HG02588 (cell line): ENCODE data around the gene FOXO1.
A peak's percentile ranks its signal among the peaks of the same experiment; 100 is the strongest.

ENCODE experiments used
- ATAC-seq: cut with Tn5 transposase; IDR thresholded peaks from one replicate; pipeline ENCODE4 v1.9.1; 2021; ENCODE audit warnings: mild to moderate bottlenecking, moderate library complexity; ENCODE audit not compliant: unreplicated experiment

The FOXO1 gene

DNA sequence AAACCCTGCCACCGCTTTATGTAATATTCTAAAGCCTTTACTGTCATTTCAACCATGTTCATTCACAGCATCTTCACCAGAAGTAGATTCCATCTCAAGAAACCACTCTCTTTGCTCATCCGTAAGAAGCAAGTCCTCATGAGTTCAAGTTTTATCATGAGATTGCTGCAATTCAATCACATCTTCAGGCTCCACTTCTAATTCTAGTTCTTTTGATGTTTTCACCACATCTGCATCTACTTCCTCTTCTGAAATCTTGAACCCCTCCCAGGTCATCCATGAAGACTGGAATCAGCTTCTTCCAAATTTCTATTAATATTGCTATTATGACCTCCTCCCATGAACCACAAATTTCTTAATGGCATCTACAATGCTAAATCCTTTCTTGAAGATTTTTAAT is 83.9 kb downstream of the FOXO1 start:
- ATAC-seq, result no peak

DNA sequence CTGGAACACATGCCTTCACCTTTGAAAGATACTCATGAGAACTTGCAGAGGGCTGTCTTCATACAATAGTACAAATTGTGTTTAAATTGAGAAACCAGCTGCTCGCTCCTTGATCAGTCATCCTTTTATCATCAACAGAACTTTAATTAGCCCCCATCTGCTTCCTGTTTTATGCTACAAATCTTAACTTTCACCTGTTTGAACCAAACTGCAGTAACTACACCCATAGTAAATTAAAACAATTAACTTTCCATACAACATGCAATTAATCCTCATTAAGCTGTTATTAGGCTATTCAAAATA is 85.2 kb downstream of the FOXO1 start:
- ATAC-seq, result no peak

DNA sequence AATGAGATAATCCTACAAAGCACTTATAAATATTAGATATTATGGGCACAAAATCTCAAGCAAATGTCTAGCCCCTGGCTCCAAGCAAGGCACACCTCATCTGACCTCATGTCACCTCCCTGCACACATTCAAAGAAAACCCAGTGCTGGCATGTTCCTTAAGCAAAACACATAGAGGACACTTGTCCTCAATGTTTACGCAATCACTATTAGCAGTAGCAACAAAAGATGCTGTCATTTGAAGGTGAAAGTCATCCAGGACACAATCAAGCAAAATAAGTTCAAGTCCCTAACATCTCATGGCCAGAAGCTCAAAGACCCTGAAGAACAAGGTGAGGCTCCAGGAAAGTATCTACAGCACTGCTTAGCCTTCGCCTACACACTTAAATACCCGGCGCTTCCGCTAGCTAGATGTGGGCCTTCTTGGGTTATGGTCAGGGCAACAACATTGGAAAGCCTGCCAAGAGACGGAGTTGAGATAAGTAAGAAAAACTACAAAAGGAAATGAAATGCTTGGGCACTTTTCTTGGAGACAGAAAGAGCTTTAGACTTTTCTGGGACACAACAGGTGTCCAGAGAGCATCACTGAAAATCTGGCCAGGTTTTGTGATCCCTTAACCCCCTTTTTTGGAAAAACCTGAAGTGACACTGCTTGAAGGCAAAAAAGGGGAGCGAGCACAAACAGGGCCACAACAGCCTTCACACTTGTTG is 85.7 kb downstream of the FOXO1 start:
- ATAC-seq, result no peak

DNA sequence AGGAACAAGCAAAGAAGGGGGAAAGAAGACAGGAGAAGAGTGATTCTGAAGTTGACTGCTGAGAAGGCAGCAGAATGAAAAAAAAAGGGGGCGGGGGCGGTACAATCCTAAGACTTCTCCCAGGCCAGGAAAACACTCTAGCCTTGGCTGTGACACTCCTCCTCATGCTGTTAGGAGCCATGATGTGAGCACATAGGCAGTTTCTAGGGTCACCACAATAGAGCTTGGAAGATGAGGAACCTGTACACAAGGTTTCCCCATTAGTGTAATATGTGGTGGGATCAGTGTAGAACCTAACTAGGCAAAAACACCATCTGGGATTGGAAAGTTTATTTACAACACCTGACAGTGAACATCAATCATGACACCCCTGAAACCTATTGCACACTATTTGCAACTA is 86.9 kb downstream of the FOXO1 start:
- ATAC-seq, result no peak

DNA sequence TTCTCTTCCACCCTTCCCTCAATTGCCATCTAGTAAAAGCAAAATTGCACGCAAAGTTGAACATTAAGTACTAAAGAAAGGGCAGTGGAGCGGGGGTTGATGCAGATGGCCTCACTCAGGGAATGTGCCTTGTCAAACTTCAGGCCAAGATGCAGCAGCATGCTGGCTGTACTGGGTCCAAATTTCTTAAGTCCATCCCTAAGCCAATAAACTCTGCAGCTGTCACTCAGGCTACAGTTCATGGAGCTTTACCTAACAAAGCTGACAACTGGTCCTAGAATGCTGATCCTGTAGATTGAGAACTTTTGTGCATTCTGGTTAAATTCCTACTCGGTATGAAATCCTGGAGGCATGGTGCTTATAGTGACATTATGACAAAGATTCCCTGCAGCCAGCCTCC is 88.4 kb downstream of the FOXO1 start:
- no peak for ATAC-seq

DNA sequence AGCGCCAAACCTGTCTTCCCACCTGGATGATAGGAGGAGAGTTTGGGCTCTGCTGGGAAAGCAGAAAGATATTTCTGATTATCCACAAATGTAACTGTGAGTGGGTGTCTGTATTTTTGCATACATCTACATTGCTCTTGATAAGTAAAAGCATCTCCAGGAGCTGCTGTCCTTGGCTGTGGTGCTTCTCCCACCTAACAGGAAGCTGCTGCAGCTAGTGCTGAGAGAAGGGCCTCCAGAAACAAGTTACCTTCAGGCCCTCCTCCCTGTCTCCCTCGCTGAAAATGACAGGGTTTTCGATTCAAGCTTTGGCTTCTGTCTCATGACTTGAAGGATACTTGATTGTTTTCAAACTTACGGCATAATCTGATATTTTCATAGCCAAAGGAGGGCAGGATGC is 90.1 kb downstream of the FOXO1 start:
- no peak for ATAC-seq

DNA sequence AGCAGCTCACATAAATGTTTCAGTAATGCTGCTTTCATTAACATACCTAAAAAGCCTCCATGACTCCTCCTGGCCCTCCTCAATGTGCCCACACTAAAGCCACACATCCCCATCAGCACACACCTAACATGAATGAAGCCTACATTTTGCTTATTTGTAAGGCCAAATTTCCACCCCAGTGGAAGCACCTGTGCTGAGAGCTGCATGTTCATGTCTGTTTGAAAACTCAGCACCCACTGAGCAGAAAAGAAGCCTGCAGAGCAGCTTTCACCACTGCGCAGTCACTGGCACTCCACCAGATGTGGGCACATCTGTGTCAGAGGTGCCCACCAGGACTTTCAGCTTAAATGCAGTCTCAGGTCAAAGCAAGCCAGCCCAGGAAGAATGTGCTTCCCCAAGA is 93.5 kb downstream of the FOXO1 start:
- ATAC-seq, result no peak

DNA sequence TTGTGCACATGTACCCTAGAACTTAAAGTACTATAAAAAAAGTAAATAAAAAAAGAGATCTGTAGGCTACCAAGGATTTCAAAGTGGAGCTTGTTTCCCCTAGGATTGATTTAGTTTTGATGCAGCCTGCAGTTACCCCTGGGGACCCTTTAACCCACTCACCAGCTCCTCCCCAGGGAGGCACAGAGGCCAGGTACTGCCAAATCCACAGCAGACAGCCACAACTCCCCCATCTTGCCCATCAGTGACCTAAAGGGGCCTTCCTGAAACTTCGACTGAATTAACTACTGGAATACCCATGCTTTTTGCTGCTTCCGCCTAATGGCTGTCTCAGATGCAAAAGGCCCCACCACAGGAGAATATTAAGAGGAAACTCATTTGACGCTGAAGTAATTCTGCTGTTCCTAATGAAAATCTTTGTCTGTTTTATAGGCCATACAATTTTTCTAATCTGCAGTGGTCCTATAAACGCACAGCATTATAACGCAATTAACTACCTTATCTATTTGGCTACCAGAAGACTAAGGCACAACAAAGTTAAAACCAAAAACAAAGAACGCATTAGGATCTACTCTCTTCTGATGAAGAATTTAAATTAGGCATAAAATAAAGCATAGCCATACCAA is 95.0 kb downstream of the FOXO1 start:
- no peak for ATAC-seq

DNA sequence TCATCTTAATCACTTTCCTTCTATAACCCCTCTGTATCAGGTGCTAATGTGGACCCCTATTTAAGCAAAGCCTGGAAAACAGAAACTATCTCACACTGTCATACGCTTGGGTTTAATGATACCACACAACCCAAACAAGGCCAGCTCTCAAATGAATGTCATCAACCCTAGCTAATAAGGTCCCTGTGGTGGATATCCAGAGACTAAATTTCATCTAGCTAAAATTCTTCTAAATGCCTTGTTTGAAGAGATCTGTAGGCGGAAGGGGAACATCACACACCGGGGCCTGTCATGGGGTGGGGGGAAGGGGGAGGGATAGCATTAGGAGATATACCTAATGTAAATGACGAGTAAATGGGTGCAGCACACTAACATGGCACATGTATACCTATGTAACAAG is 95.5 kb downstream of the FOXO1 start:
- ATAC-seq, result no peak

DNA sequence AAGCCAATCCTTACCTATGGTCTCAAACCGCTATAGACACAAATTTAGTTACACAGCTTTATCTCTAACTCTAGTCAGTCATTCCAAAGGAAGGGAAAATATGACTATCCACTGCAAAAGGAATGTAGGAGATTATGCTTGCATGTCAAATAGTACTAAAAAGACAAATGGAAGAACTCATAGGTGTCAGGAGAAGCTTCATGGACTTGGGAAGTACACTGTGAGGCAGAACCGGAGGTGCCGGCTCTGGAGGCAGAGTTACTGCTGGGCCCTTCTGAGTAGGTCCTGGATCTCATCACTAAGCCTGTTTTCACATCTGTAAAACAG is 97.5 kb downstream of the FOXO1 start:
- no peak for ATAC-seq

DNA sequence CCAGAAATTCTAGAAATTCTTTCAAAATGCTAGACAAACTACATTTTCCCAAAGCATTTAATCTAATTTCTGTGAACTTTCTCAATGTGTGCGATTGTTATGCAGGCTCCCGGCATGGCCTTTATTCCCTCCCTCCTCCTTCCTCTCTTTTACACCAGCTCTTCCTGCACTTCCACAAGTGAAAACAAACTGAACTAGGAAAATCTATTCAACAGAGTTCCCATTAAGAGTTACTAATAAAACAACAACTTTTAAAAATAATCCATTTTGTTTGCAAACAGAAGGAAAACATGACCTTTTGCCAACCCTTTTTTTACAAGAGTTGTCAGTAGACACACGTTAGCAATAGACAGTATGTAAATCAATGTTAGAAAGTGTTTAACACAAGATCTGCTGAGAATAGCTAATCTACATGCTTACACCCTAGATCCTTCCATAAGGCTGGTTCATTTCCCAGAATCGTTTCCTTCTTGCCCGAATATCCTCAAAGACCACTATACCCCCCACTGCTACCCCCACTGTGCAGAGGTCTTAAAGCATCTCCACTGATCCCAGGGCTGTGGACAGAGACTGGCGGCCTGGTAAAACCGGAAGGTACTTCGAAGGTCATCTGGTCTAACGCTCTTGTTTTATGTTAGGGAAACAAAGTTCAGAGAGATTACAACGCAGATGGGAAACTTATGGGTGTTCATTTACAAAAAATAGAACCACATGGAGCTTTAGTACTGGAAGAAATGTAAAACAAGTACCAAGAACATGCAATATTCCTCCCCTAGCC is 98.0 kb downstream of the FOXO1 start:
- no peak for ATAC-seq

DNA sequence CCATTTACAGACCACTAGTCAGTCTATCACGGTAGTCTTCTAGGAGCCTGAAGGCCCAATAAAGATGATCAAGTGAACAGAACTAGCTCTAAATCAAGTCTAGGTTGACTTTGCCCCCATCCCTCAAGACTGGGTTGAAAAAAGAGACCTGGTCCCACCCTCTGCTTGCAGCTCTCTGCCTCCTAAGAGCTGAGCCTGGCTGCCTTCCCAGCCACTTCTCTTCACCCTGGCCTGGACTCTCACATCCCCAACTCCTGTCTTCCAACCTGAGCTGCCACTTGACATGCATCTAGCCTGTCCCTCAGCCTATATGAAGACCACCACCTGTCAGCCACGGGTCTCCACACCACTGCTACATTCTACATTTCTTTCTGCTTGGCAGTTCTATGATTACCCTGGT is 99.6 kb downstream of the FOXO1 start:
- no peak for ATAC-seq

DNA sequence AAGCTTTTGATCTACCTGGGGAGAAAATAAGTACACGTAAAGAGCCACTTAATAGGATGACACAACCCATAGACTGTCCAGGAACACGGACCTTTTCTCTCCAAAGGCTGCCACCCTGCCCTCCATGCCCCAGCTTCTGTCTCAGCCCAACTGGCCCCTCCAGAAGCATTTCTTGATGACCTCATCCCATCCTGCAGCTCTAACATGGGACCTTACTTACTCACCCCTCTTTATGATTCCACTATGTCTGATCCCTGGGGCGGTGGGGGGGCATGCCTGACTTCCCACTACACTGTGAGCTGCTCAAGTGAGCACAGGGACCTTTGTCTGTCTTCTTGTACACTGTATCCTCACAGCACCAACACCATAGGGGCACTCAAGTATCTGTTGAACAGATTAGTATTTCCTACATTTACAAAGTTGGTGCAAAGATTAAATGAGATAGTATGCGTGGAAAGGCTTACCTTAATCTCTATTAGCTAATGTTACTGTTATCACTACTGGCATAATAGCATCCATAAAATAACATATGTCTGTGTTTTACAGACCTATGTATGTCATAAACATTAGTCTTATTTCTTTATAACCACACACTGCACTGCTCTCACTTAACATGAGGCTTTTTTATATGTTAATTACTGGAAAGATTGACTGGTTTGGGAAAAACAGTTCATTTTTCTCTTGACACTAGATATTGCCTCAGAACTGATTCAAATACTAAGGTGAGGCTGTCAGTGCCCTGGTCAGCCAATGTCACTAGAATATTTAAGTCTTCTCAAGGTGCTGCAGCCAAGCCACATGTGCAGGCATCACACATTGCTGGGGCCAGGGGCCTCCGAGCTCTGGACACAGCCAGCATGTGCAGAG is 100.9 kb downstream of the FOXO1 start:
- no peak for ATAC-seq

DNA sequence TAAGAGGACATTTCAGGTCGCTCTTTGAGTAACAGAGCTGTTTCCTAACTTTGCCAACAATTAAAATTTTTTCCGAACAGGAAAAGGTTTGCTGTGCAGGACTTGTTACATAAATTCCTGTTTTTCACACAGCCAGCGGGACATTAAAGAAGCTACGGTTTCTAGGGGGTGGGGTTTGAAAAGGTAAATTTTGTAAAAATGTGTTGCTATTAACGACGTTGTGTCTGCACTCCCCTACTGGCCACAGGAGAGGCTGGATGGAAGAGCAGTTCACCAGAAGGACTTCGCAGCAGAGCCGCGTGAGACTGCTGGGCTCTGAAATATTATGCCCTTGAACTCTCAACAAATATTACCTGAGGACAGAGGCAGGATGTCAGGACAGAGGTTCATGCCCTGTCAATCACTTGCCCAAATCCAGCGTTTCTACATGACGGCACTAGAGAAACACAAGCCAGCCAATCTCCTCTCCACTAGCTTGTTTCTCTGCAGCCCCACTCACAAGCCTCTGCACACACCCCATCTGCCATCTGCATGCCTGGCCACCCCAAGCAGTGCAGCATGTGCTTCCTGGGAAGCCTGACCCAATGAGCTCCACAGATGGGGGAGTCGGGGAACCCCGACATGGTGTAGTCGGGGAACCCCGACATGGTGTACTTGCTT is 102.0 kb downstream of the FOXO1 start:
- ATAC-seq, result peak; percentile 60

DNA sequence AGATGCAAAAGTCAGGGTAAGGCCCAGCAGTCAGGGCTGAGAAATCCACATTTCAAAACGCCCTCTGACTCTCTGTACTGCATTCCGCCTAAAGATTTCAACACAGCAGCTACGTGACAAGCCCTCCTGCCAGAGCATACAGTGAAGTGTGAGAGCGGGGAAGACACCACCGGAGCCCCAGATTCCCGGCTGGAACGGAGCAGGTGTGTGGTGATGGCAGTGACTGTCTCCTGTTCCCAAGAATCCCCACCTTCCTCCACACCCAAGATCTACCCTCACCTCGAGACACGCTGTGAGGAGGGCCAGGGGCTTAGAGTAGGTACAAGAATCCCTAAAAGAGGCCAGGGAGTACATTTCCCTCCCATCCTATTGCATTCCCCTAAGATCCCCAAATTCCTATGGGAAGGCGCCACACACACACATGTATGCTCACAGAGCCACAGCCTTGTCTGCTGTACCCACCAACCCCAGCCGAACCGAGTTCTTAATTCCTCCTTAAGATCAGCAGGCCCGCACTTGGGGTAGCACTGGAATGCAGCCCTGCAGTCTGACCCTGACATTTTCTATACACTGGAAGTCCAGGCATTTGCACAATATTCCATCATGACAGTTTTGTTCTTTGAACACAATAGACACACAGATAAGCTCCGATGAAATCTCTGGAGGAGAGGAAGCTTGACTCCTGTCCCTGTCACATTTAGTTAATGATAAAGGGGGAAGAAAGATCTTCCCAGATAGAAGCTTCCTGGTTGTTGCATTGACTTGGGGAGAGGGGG is 102.9 kb downstream of the FOXO1 start:
- no peak for ATAC-seq

DNA sequence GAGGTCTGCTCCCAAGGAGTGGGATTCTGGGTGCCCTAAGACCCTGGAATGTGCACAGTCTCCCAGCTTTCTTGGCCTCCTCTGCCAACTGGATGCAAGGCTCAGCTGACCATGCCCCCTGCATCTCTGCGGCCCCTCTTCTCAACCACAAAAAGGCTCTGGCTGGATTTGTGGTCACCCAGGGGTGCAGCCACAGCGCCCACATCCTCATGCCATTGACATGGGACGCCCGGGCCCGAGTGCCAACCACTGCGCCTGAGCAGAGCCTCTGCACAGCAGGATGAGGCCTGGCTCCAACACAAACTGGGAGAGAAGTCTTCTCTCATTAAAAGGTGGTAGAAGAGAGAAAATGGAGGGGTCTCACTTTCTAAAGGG is 103.5 kb downstream of the FOXO1 start:
- ATAC-seq, result no peak

DNA sequence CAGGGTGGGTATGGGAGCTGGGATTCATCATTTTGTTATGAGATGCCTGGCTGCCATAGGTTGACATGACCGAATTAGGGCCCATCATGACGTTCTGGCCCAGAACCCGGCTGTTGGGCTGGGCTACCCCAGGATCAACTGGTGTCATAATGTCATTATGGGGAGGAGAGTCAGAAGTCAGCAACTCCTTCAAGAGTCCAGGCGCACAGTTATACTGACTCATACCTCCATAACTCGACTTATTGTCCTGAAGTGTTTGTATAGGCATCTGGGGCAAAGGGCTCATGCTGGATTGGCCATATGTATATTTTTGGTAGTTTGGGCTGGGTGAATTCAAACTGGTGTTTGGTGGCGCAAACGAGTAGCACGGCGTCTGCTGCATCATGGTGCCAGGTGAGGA is 106.5 kb downstream of the FOXO1 start:
- ATAC-seq, result no peak

DNA sequence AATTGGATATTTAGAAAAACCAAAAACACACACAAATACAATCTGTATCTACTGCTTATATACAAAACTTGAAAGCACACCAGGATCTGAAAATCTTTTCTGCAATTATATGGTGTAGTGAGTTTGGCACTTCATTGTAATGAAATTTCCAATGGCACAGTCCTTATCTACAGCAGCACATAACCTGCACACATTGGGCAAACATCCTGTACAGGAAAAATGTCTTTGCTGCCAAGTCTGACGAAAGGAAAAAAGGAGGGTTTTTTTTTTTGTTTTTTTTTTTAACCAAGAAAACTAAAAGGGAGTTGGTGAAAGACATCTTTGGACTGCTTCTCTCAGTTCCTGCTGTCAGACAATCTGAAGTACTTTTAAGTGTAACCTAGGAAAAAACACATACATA is 107.8 kb downstream of the FOXO1 start:
- no peak for ATAC-seq

DNA sequence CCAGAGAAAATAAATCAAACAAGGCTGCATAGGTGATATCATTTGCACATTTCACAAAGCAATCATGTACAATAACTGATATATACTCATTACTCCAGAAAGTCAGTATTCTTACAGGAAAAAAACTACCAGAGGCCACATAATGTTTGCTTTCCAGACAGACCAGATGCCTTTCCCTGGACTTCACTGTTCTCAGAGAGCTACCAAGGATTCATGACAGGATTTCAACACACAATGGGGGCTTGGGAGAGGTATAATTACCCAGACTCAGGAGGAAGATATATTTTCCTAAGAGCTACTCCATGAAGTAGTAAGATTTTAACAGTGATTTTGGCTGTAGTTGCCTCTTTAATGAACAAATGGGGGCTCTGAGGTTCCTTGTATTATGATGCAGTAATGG is 110.0 kb downstream of the FOXO1 start:
- ATAC-seq, result no peak

DNA sequence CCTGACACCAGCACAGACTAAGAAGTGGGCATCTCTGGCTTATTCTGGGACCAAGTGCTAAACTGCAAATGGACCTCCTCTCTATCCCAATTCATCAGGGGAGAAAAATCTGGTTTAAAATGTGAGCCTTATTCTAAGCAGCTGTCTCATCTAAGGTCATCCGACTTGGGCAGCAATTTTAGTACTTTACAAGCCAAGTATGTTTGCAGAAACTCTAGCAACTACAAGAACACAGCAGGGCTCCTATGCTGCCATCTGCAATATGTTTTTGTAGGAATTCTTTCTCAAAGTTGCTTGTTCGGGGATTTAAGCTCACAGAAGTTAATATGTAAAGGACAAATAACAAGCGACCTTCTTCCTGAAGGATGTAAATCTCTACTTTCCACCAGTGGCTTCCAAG is 113.1 kb downstream of the FOXO1 start:
- no peak for ATAC-seq
